SHP77 (cell line): Measurements from ENCODE around the gene COL26A1.
"Not testable (repeated sequence)": the region's sequence is repeated elsewhere in the genome, so short reads cannot be mapped to it uniquely, and the experiment has no call there.

Source experiments
- DNase-seq, 2 experiments: peaks; one replicate each; lab custom pipeline; 2025; lab: John Stamatoyannopoulos, UW

COL26A1 gene

GRCh38 chr7:101598986-101599771 lies 236.5 kb downstream of the COL26A1 start:
- no peak for DNase-seq

GRCh38 chr7:101599787-101600186 lies 237.1 kb downstream of the COL26A1 start:
- no peak for DNase-seq

GRCh38 chr7:101602082-101602481 lies 239.4 kb downstream of the COL26A1 start:
- DNase-seq, result no peak

- peak; percentile 29 to 51 for DNase-seq
Observed at GRCh38 chr7:101602484-101603241, 240.0 kb downstream of the COL26A1 start.

GRCh38 chr7:101604331-101604933 lies 241.8 kb downstream of the COL26A1 start:
- no peak for DNase-seq

GRCh38 chr7:101604934-101605332 lies 242.3 kb downstream of the COL26A1 start:
- DNase-seq, result not testable (repeated sequence)

- DNase-seq, result no peak
Observed at GRCh38 chr7:101605611-101606497, 243.2 kb downstream of the COL26A1 start.

- DNase-seq, result no peak
Observed at GRCh38 chr7:101606498-101606923, 243.8 kb downstream of the COL26A1 start.
